Esophagus squamous epithelium (tissue), 5 donors: ENCODE measurements around the gene HCLS1. TPM values are rescaled to one million over a fixed set of nuclear protein-coding genes. Genes with fewer than 3 reads are reported as not detected.
A peak's percentile ranks its signal among the peaks of the same experiment; 100 is the strongest.

Experiments
- DNase-seq: peaks from one replicate; lab custom pipeline; 2025; lab: John Stamatoyannopoulos, UW
- H3K27ac ChIP-seq, 4 donors: fragments of 200-600 bp; sonication (generic); one replicate each; pipeline ENCODE4 v1.5.1; 2016 to 2019; ENCODE audit warnings: mild to moderate bottlenecking in 1 of 4
- H3K27me3 ChIP-seq, 4 donors: fragments of 200-600 bp; sonication (generic); 1 replicate in 3 of 4; 2 replicates in 1 of 4; pipeline versions ENCODE4 v1.5.1 to v1.6.0; 2017 to 2021; ENCODE audit warnings: antibody characterized with exemption in 1 of 4
- H3K36me3 ChIP-seq, 3 donors: fragments of 200-600 bp; sonication (generic); one replicate each; pipeline ENCODE4 v1.5.1; 2016 to 2019
- H3K4me1 ChIP-seq, 3 donors: fragments of 200-600 bp; sonication (generic); one replicate each; pipeline ENCODE4 v1.5.1; 2017 to 2019
- H3K4me3 ChIP-seq, 4 donors: fragments of 200-600 bp; sonication (generic); 1 replicate in 3 of 4; 2 replicates in 1 of 4; pipeline ENCODE4 v1.5.1; 2016 to 2019; ENCODE audit warnings: mild to moderate bottlenecking in 2 of 4, moderate library complexity in 1 of 4
- H3K9me3 ChIP-seq, 3 donors: fragments of 200-600 bp; sonication (generic); one replicate each; pipeline ENCODE4 v1.5.1; 2016 to 2019
- POLR2A ChIP-seq, 4 donors: fragments of 450-650 bp; IDR thresholded peaks; one replicate each; pipeline ENCODE4 v1.6.1; 2017; ENCODE audit warnings: antibody characterized with exemption in 4 of 4, mild to moderate bottlenecking in 4 of 4, moderate library complexity in 3 of 4
- WGBS, 2 donors: methylation state at CpG; one replicate each; pipeline ENCODE4 v1.1.5; 2018; 5-methylcytosine and 5-hydroxymethylcytosine counted together
- intact Hi-C: fragments of 100-400 bp; cut with DNase I; formaldehyde crosslinking; loops from one replicate; pipeline ENCODE4 v1.15.0; 2022
- total RNA-seq, 4 donors: library from RNA; depleted of rRNA; stranded (reverse); fragments of >200 nt; gene quantifications; one replicate each; pipeline ENCODE4 v1.1.0, GENCODE V29; 2016
- TF ChIP-seq, protein P1 (sequence below), 6 experiments: fragments of 450-650 bp in 4 of 6; fragments of 200-600 bp in 2 of 6; sonication (generic) in 2 of 6; IDR thresholded peaks; one replicate each; pipeline ENCODE4 v1.5.1; 2016 to 2019; ENCODE audit warnings: antibody characterized with exemption in 6 of 6, mild to moderate bottlenecking in 4 of 6, moderate library complexity in 4 of 6
- donor health status: DM: yes; HTN: yes; CAD: no.

The HCLS1 gene
- total RNA-seq, 4 donors from 2014 or later, result 4.4 to 46.7 (median 17.4) TPM

- DNase-seq, result no peak
- no peaks in the 10 kb centered on the region for H3K27me3 ChIP-seq
- 34 to 62% methylated on average over 6 of the region's 6 CpGs for WGBS, 2 donors
- H3K36me3 ChIP-seq, result no peaks in the 10 kb centered on the region
- intact Hi-C loops, result no loop called here
- H3K4me3 ChIP-seq, result no peak overlapping the region
- H3K27ac ChIP-seq, result peak overlapping the region; percentile 37 to 70 (median 57)
- no peak for TF ChIP-seq POLR2A (IDR thresholded peaks at IDR 0.05)
- TF ChIP-seq, protein P1, sequence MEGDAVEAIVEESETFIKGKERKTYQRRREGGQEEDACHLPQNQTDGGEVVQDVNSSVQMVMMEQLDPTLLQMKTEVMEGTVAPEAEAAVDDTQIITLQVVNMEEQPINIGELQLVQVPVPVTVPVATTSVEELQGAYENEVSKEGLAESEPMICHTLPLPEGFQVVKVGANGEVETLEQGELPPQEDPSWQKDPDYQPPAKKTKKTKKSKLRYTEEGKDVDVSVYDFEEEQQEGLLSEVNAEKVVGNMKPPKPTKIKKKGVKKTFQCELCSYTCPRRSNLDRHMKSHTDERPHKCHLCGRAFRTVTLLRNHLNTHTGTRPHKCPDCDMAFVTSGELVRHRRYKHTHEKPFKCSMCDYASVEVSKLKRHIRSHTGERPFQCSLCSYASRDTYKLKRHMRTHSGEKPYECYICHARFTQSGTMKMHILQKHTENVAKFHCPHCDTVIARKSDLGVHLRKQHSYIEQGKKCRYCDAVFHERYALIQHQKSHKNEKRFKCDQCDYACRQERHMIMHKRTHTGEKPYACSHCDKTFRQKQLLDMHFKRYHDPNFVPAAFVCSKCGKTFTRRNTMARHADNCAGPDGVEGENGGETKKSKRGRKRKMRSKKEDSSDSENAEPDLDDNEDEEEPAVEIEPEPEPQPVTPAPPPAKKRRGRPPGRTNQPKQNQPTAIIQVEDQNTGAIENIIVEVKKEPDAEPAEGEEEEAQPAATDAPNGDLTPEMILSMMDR (IDR thresholded peaks at IDR 0.05), result peak in 1 of 6 experiments; percentile 7
- peaks cover 0 to 22% (median 5%) of the 10 kb centered on the region in 3 donors for H3K4me1 ChIP-seq
- H3K9me3 ChIP-seq, result no peaks in the 10 kb centered on the region
Measured at GRCh38 chr3:121648219-121648958, 12.3 kb downstream of the HCLS1 start.

GRCh38 chr3:121645054-121645453 is 15.6 kb downstream of the HCLS1 start:
- WGBS, 2 donors, result 93 to 100% methylated on average over 5 of the region's 5 CpGs
- no peak overlapping the region for H3K4me3 ChIP-seq
- no peak for DNase-seq
- intact Hi-C loops, result no loop called here
- H3K27ac ChIP-seq, result no peak overlapping the region
- H3K4me1 ChIP-seq, result peaks cover 0 to 22% (median 5%) of the 10 kb centered on the region in 3 donors
- H3K36me3 ChIP-seq, result peaks cover 0 to 14% (median 0%) of the 10 kb centered on the region in 3 donors
- TF ChIP-seq, protein P1 (IDR thresholded peaks at IDR 0.05), result no peak
- TF ChIP-seq POLR2A (IDR thresholded peaks at IDR 0.05), result no peak
- H3K27me3 ChIP-seq, result no peaks in the 10 kb centered on the region
- H3K9me3 ChIP-seq, result no peaks in the 10 kb centered on the region

DNA sequence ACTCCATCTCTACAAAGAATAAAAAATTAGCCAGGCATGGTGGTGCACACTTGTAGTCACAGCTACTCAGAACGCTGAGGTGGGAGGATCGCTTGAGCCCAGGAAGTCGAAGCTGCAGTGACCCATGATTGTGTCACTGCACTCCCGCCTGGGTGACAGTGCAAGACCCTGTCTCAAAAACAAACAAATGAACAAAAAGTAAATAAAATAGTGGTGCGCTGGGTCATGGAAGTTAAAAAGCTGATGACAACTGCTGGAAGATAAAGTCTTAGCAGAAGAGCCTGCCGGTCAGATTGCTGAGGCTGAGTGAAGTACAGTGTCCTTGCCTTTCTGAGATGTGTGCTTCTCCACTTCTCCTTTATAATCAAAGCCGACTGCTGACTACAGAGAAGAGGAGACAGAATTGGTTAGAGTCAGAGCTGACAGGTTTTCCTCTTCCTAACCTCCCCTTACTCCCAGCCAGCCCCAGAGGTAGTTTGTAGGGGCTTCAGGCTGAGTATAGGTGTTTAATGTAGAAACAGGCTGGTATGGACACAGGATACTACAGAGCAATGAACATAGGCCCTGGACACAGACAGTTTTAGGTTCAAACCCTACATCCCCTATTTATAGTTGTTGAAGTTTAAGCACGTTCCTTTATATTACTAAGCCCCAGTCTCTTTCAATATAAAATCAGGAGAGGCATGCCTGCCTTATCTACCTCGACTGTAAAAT is 17.9 kb downstream of the HCLS1 start:
- intact Hi-C loops, result no loop called here

DNA sequence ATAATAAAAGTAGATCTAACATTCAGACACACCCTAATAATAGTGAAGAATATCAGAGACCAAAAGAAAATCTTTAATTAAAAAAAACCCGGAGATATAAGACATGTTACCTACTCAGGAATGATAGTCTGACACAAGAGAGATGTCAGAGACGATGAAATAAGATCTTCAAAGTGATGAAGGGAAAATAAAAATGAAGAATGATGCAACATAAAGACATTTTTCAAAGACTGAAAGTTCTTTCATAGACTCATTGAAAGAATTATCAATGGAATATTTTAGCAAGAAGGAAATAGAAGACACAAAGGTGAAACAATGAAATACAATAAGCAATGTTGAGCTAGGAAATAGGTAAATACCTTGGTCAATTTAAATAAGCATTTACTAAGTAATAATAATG is 19.6 kb downstream of the HCLS1 start:
- intact Hi-C loops, result no loop called here
- no peaks in the 10 kb centered on the region for H3K4me1 ChIP-seq
- no peak overlapping the region for H3K27ac ChIP-seq
- no peaks in the 10 kb centered on the region for H3K9me3 ChIP-seq
- 91 to 92% methylated on average over 2 of the region's 2 CpGs for WGBS, 2 donors
- no peak for DNase-seq
- TF ChIP-seq, protein P1 (IDR thresholded peaks at IDR 0.05), result no peak
- no peak for TF ChIP-seq POLR2A (IDR thresholded peaks at IDR 0.05)
- peaks cover 0 to 17% (median 0%) of the 10 kb centered on the region in 3 donors for H3K36me3 ChIP-seq
- no peak overlapping the region for H3K4me3 ChIP-seq
- H3K27me3 ChIP-seq, result no peaks in the 10 kb centered on the region

More for the DNA sequence above, 17.9 kb downstream of the HCLS1 start:
- no peaks in the 10 kb centered on the region for H3K9me3 ChIP-seq
- DNase-seq, result no peak
- no peak overlapping the region for H3K4me3 ChIP-seq
- TF ChIP-seq, protein P1 (IDR thresholded peaks at IDR 0.05), result no peak
- no peak for TF ChIP-seq POLR2A (IDR thresholded peaks at IDR 0.05)
- no peaks in the 10 kb centered on the region for H3K27me3 ChIP-seq
- WGBS, 2 donors, result 77 to 86% methylated on average over 9 of the region's 9 CpGs
- no peak overlapping the region for H3K27ac ChIP-seq
- H3K4me1 ChIP-seq, result no peaks in the 10 kb centered on the region
- H3K36me3 ChIP-seq, result peaks cover 0 to 14% (median 0%) of the 10 kb centered on the region in 3 donors

DNA sequence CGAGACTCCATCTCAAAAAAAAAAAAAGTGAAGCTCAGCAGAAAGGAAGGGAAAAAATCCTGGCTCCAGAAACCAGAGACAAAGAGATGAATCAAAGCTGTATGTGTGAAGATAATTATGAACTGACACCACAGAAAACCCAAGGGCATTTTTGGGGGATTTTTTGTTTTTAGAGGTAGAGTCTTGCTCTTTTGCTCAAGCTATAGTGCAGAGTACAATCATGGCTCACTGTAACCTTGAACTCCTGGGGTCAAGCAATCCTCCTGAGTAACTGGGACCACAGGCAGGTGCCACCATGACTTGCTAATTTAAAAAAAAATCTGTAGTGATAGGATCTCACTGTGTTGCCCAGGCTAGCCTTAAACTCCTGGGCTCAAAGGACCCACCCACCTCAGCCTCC is 22.8 kb downstream of the HCLS1 start:
- TF ChIP-seq, protein P1 (IDR thresholded peaks at IDR 0.05), result no peak
- TF ChIP-seq POLR2A (IDR thresholded peaks at IDR 0.05), result no peak
- 82 to 91% methylated on average over 1 of the region's 1 CpG for WGBS, 2 donors
- no peak overlapping the region for H3K27ac ChIP-seq
- no peaks in the 10 kb centered on the region for H3K4me1 ChIP-seq
- no peak for DNase-seq
- peaks cover 0 to 22% (median 0%) of the 10 kb centered on the region in 3 donors for H3K36me3 ChIP-seq
- intact Hi-C loops, result no loop called here
- no peak overlapping the region for H3K4me3 ChIP-seq
- H3K9me3 ChIP-seq, result no peaks in the 10 kb centered on the region
- no peaks in the 10 kb centered on the region for H3K27me3 ChIP-seq
